HG02884 (cell line): ENCODE results near the gene P2RY6.

Experiments
- ATAC-seq: cut with Tn5 transposase; IDR thresholded peaks from one replicate; pipeline ENCODE4 v1.9.1; 2021; ENCODE audit warnings: mild to moderate bottlenecking, moderate library complexity; ENCODE audit not compliant: unreplicated experiment

Gene P2RY6

GRCh38 chr11:73331138-73331916 is 59.2 kb downstream of the P2RY6 start:
- ATAC-seq = no peak

GRCh38 chr11:73333173-73333572 is 61.0 kb downstream of the P2RY6 start:
- no peak for ATAC-seq

GRCh38 chr11:73333640-73334383 is 61.7 kb downstream of the P2RY6 start:
- no peak for ATAC-seq

GRCh38 chr11:73334384-73335203 is 62.5 kb downstream of the P2RY6 start:
- no peak for ATAC-seq

- no peak for ATAC-seq
Measured at GRCh38 chr11:73335204-73335923, 63.2 kb downstream of the P2RY6 start.

GRCh38 chr11:73337846-73338245 is 65.7 kb downstream of the P2RY6 start:
- ATAC-seq = no peak

GRCh38 chr11:73338279-73338678 is 66.1 kb downstream of the P2RY6 start:
- ATAC-seq = no peak

- no peak for ATAC-seq
Measured at GRCh38 chr11:73340164-73340563, 68.0 kb downstream of the P2RY6 start.

- ATAC-seq = no peak
Measured at GRCh38 chr11:73342633-73343032, 70.5 kb downstream of the P2RY6 start.

- ATAC-seq = no peak
Measured at GRCh38 chr11:73343076-73343873, 71.1 kb downstream of the P2RY6 start.

GRCh38 chr11:73344191-73344607 is 72.1 kb downstream of the P2RY6 start:
- ATAC-seq = no peak

GRCh38 chr11:73345481-73346160 is 73.5 kb downstream of the P2RY6 start:
- no peak for ATAC-seq

- ATAC-seq = no peak
Measured at GRCh38 chr11:73346186-73346935, 74.2 kb downstream of the P2RY6 start.

GRCh38 chr11:73347067-73347466 is 74.9 kb downstream of the P2RY6 start:
- no peak for ATAC-seq
